Stimulated activated CD4-positive, alpha-beta T cell treated with anti-CD3 and anti-CD28 coated beads, TNF-alpha, amount 100 ng/mL, for 4 hours (primary cell): Measurements from ENCODE around the gene SLC39A3.

Source experiments
- DNase-seq, 3 experiments: peaks; one replicate each; pipeline ENCODE4 v3.0.0-alpha.2; 2020; ENCODE audit warnings: low read depth in 3 of 3

The SLC39A3 gene

GRCh38 chr19:2747349-2747748 lies 7.5 kb upstream of the SLC39A3 start:
- no peak for DNase-seq

- no peak for DNase-seq
These were observed 4.3 kb upstream of the SLC39A3 start for GRCh38 chr19:2744113-2744512.

GRCh38 chr19:2743099-2743498 lies 3.3 kb upstream of the SLC39A3 start:
- DNase-seq: no peak

GRCh38 chr19:2740314-2740656 lies 468 bp upstream of the SLC39A3 start:
- DNase-seq: no peak

- DNase-seq: no peak
These were observed 3.1 kb downstream of the SLC39A3 start for GRCh38 chr19:2736550-2737190.

- no peak for DNase-seq
These were observed 4.4 kb downstream of the SLC39A3 start for GRCh38 chr19:2735374-2735773.

GRCh38 chr19:2734589-2735288 lies 5.1 kb downstream of the SLC39A3 start:
- DNase-seq: no peak

GRCh38 chr19:2733930-2734588 lies 5.8 kb downstream of the SLC39A3 start:
- no peak for DNase-seq

GRCh38 chr19:2732883-2733282 lies 6.9 kb downstream of the SLC39A3 start:
- DNase-seq: no peak

- DNase-seq: no peak
These were observed 7.6 kb downstream of the SLC39A3 start for GRCh38 chr19:2732157-2732725.

- DNase-seq: no peak
These were observed 8.4 kb downstream of the SLC39A3 start for GRCh38 chr19:2731181-2731995.

GRCh38 chr19:2729943-2730818 lies 9.6 kb downstream of the SLC39A3 start:
- no peak for DNase-seq

GRCh38 chr19:2728783-2729387 lies 10.9 kb downstream of the SLC39A3 start:
- no peak for DNase-seq

GRCh38 chr19:2727640-2727944 lies 12.2 kb downstream of the SLC39A3 start:
- no peak for DNase-seq

- no peak for DNase-seq
These were observed 12.7 kb downstream of the SLC39A3 start for GRCh38 chr19:2726904-2727639.

GRCh38 chr19:2726160-2726855 lies 13.5 kb downstream of the SLC39A3 start:
- DNase-seq: no peak

GRCh38 chr19:2724148-2724557 lies 15.7 kb downstream of the SLC39A3 start:
- DNase-seq: no peak

- no peak for DNase-seq
These were observed 16.1 kb downstream of the SLC39A3 start for GRCh38 chr19:2723747-2724146.

GRCh38 chr19:2723345-2723715 lies 16.5 kb downstream of the SLC39A3 start:
- DNase-seq: no peak
